Stimulated activated CD8-positive, alpha-beta memory T cell treated with anti-CD3 and anti-CD28 coated beads, Interleukin-4, amount 100 ng/mL, for 4 hours (primary cell): ENCODE data around the gene MICAL1.
"Not testable (repeated sequence)": the region's sequence is repeated elsewhere in the genome, so short reads cannot be mapped to it uniquely, and the experiment has no call there.

Experiments
- DNase-seq, 2 donors: peaks; one replicate each; pipeline ENCODE4 v3.0.0-alpha.2; 2020; ENCODE audit warnings: low read depth in 2 of 2, low spot score in 1 of 2

MICAL1 gene

GRCh38 chr6:109478222-109478805 is 22.7 kb upstream of the MICAL1 start:
- no peak for DNase-seq

- DNase-seq, result no peak
Observed at GRCh38 chr6:109477725-109478124, 22.2 kb upstream of the MICAL1 start.

- no peak for DNase-seq
Observed at GRCh38 chr6:109477184-109477583, 21.6 kb upstream of the MICAL1 start.

GRCh38 chr6:109475625-109476024 is 20.1 kb upstream of the MICAL1 start:
- DNase-seq, result no peak

- DNase-seq, result no peak
Observed at GRCh38 chr6:109474995-109475394, 19.4 kb upstream of the MICAL1 start.

- DNase-seq, result no peak
Observed at GRCh38 chr6:109473120-109473519, 17.5 kb upstream of the MICAL1 start.

- DNase-seq, result no peak
Observed at GRCh38 chr6:109472132-109472995, 16.8 kb upstream of the MICAL1 start.

- DNase-seq, result no peak
Observed at GRCh38 chr6:109471105-109471810, 15.7 kb upstream of the MICAL1 start.

- DNase-seq, result no peak
Observed at GRCh38 chr6:109469591-109470189, 14.1 kb upstream of the MICAL1 start.

GRCh38 chr6:109467696-109468095 is 12.1 kb upstream of the MICAL1 start:
- no peak for DNase-seq

- no peak for DNase-seq
Observed at GRCh38 chr6:109466212-109466923, 10.8 kb upstream of the MICAL1 start.

- DNase-seq, result no peak
Observed at GRCh38 chr6:109465772-109466171, 10.2 kb upstream of the MICAL1 start.

- DNase-seq, result no peak
Observed at GRCh38 chr6:109461733-109462526, 6.4 kb upstream of the MICAL1 start.

GRCh38 chr6:109461205-109461604 is 5.6 kb upstream of the MICAL1 start:
- DNase-seq, result not testable (repeated sequence)

- no peak for DNase-seq
Observed at GRCh38 chr6:109460161-109460829, 4.7 kb upstream of the MICAL1 start.

- DNase-seq, result peak in 1 of 2 donors; percentile 32
Observed at GRCh38 chr6:109458774-109459531, 3.4 kb upstream of the MICAL1 start.

- DNase-seq, result no peak
Observed at GRCh38 chr6:109457562-109457996, 2.0 kb upstream of the MICAL1 start.

GRCh38 chr6:109456710-109457561 is 1.4 kb upstream of the MICAL1 start:
- no peak for DNase-seq
